ENCODE results near the gene KCNK7.

- TF ChIP-seq GATA2 (IDR thresholded peaks at IDR 0.05; ENCODE audit: low read depth, low read length), result no peak
- TF ChIP-seq GATA3 (IDR thresholded peaks at IDR 0.05; ENCODE audit: low read depth, low read length), result no peak
Measured at GRCh38 chr11:65639623-65640482, 44.3 kb upstream of the KCNK7 start.
